ENCODE measurements around the gene SKIC8.

DNA sequence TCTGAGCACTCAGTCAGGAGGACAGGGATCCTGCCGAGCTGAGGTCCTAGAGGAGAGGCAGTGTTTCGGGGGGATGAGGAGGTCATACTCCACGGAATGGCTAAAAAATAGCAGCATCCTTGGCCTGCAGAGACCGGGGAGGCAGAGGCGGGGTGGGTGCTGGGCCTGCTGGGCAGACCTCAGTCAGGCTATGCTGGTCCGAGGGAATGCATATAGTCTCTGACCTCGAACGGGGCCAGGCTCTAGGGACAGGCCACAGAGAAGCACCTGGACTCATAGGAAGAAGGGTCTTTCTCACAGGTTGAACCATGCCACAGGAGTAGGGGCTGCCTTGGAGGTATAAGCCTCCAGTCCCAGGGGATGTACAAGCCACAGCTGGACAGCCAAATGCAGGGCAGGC is 14.0 kb upstream of the SKIC8 start:
- TF ChIP-seq, protein P1, sequence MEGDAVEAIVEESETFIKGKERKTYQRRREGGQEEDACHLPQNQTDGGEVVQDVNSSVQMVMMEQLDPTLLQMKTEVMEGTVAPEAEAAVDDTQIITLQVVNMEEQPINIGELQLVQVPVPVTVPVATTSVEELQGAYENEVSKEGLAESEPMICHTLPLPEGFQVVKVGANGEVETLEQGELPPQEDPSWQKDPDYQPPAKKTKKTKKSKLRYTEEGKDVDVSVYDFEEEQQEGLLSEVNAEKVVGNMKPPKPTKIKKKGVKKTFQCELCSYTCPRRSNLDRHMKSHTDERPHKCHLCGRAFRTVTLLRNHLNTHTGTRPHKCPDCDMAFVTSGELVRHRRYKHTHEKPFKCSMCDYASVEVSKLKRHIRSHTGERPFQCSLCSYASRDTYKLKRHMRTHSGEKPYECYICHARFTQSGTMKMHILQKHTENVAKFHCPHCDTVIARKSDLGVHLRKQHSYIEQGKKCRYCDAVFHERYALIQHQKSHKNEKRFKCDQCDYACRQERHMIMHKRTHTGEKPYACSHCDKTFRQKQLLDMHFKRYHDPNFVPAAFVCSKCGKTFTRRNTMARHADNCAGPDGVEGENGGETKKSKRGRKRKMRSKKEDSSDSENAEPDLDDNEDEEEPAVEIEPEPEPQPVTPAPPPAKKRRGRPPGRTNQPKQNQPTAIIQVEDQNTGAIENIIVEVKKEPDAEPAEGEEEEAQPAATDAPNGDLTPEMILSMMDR (IDR thresholded peaks at IDR 0.05): no peak
- TF ChIP-seq POLR2A (IDR thresholded peaks at IDR 0.05): no peak
